ENCODE results near the gene TRPM2.

- no peak for TF ChIP-seq CTCF (IDR thresholded peaks at IDR 0.05)
- no peak for TF ChIP-seq POLR2A (IDR thresholded peaks at IDR 0.05)
These were observed 123.7 kb downstream of the TRPM2 start for GRCh38 chr21:44477131-44477530.
